AG09309 (cell line): ENCODE data around the gene SNHG17.

Experiments used
- DNase-seq: peaks from one replicate; pipeline ENCODE4 v3.0.0-alpha.2; 2010; ENCODE audit warnings: low read depth
- H3K4me3 ChIP-seq: 2 replicates; pipeline ENCODE4 v1.5.1; 2011; ENCODE audit warnings: mild to moderate bottlenecking, low read depth, low read length, moderate library complexity; ENCODE audit not compliant: control insufficient read depth
- CTCF ChIP-seq: IDR thresholded peaks from 2 replicates; pipeline ENCODE4 v1.5.1; 2011; ENCODE audit warnings: mild to moderate bottlenecking, low read depth, low read length, inconsistent platforms; ENCODE audit not compliant: insufficient read depth, control insufficient read depth; ENCODE audit errors: missing control alignments

SNHG17 gene

GRCh38 chr20:38434770-38435554 lies at the start of gene SNHG17:
Gene SNHG17 (minus strand): TSS chr20:38435328.
- peak within 1 kb of the TSS; percentile 83 for H3K4me3 ChIP-seq
- peak; percentile 100 for TF ChIP-seq CTCF
- peak; percentile 89 for DNase-seq

DNA sequence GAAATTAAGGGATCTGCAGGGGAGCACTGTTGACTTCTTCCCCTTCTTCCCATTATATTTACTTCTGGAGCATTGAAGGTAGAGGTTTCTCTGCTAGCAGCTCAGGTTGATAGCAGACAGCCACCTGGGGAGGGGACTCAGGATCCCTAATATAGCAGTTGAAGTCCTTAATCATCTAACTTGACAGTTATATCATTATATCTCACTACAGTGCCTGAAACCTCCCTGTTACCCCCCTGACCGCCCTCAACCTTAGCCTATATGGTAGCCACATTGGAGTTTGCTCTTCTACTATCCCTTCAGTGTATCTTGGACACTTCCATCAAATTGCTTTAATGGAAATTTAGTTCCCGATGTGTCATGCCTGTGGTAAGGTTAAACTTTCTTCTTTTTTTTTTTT lies 44.5 kb upstream of the SNHG17 start:
- DNase-seq: no peak
- no peak overlapping the region for H3K4me3 ChIP-seq
- TF ChIP-seq CTCF: no peak

DNA sequence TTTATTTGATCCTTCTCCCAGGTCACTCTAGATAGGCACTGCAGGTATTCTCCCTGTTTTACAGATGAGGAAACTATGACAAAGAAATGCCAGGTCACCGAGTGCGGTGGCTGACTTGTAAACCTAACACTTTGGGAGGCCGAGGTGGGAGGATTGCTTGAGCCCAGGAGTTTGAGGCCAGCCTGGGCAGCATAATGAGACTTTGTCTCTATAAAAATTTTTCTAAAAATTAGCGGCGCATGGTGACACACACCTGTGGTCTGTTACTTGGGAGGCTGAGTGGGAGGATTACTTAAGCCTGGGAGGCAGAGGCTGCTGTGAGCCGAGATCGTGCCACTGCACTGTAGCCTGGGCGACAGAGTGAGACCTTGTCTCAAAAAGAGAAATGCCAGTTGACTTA lies 42.6 kb upstream of the SNHG17 start:
- H3K4me3 ChIP-seq: no peak overlapping the region
- no peak for DNase-seq
- TF ChIP-seq CTCF: no peak

GRCh38 chr20:38473367-38473795 lies 38.3 kb upstream of the SNHG17 start:
- peak; percentile 15 for TF ChIP-seq CTCF
- DNase-seq: no peak
- peak overlapping the region; percentile 68 for H3K4me3 ChIP-seq

DNA sequence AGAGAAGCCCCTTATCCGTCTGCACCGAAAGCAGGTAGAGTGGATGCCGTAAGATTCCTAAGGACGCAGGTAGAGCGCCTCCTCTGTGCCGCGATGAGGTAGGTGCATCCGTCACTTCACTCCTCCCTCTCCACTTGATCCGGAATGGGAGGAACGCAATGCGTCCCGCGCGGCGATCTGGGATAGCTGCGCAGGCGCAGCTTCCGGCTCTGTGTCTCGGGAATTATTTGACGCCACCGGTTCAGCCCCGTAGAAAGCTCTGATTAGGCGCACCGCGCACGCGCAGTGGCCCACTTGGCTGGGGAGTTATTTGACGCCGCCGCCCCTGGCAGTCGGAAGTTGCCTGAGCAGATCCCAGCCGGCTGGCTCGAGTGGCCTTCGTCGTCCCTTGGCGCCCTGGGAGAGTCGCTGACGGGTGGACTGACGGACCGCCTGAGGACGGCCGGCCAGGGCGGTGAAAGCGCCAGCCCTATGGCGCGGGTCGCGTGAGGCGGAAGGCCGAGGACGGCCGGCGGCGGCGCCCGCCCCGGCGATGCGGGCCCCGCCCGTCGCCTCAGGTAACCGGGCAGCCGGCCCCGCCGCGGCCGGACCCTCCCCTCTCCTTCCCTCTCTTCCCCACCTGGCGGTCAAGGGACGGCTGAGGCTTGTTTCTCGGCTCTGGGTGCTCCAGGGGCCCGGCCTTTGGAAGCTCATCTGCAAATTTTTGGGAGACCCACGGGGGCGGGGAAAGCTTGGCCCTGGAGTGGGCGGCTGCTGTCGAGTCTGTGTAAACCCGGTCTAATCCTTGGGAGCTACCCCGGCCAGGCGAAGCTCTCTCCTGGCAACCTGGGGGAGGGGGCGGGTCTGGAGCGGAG lies 37.6 kb upstream of the SNHG17 start, which contains the start of gene RALGAPB:
RALGAPB (plus strand) TSS at position 331 of the 854 bp plus-strand sequence. CDS start 15,590 bp downstream, outside the sequence.
- TF ChIP-seq CTCF: peak; percentile 41
- H3K4me3 ChIP-seq: peak within 1 kb of the TSS; percentile 68
- DNase-seq: peak; percentile 84

- no peak for TF ChIP-seq CTCF
- peak overlapping the region; percentile 68 for H3K4me3 ChIP-seq
Measured at GRCh38 chr20:38471987-38472512, 36.9 kb upstream of the SNHG17 start.

More at GRCh38 chr20:38471987-38472512, 36.9 kb upstream of the SNHG17 start:
- DNase-seq: no peak
